ENCODE data around the gene CADM2.
"Not testable (repeated sequence)": the region's sequence is repeated elsewhere in the genome, so short reads cannot be mapped to it uniquely, and the experiment has no call there.

CADM2 gene

GRCh38 chr3:85989581-85989980 lies 1030.8 kb downstream of the CADM2 start:
- H3K4me3 Mint-ChIP-seq; H3K36me3 Mint-ChIP-seq (ENCODE audit: low read depth); H3K9me3 Mint-ChIP-seq; H3K27me3 Mint-ChIP-seq (ENCODE audit: low read depth); H3K4me1 Mint-ChIP-seq (ENCODE audit: low read depth); H3K27ac Mint-ChIP-seq: not testable (repeated sequence)

GRCh38 chr3:86029590-86029989 lies 1070.8 kb downstream of the CADM2 start:
- H3K27me3 Mint-ChIP-seq (ENCODE audit: low read depth) = no peaks in the 10 kb centered on the region
- no peaks in the 10 kb centered on the region for H3K36me3 Mint-ChIP-seq (ENCODE audit: low read depth)
- no peak overlapping the region for H3K4me3 Mint-ChIP-seq
- peaks cover 4% of the 10 kb centered on the region for H3K9me3 Mint-ChIP-seq
- H3K27ac Mint-ChIP-seq = no peak overlapping the region
- H3K4me1 Mint-ChIP-seq (ENCODE audit: low read depth) = no peaks in the 10 kb centered on the region

GRCh38 chr3:86037916-86038315 lies 1079.1 kb downstream of the CADM2 start:
- peaks cover 7% of the 10 kb centered on the region for H3K9me3 Mint-ChIP-seq
- no peaks in the 10 kb centered on the region for H3K4me1 Mint-ChIP-seq (ENCODE audit: low read depth)
- H3K36me3 Mint-ChIP-seq (ENCODE audit: low read depth) = no peaks in the 10 kb centered on the region
- H3K27ac Mint-ChIP-seq = no peak overlapping the region
- H3K4me3 Mint-ChIP-seq = no peak overlapping the region
- H3K27me3 Mint-ChIP-seq (ENCODE audit: low read depth) = no peaks in the 10 kb centered on the region

- Mint-ChIP-seq H3K4me1 (ENCODE audit: low read depth) (no peaks in the 10 kb centered on the region), H3K4me3 (no peak overlapping the region), H3K9me3 (peaks cover 8% of the 10 kb centered on the region), H3K27ac (no peak overlapping the region), H3K27me3 (ENCODE audit: low read depth) (no peaks in the 10 kb centered on the region), H3K36me3 (ENCODE audit: low read depth) (no peaks in the 10 kb centered on the region)
These were observed 1087.8 kb downstream of the CADM2 start for GRCh38 chr3:86046436-86047136.

- Mint-ChIP-seq H3K36me3 (ENCODE audit: low read depth) (no peaks in the 10 kb centered on the region), H3K4me3 (no peak overlapping the region), H3K27me3 (ENCODE audit: low read depth) (no peaks in the 10 kb centered on the region), H3K27ac (no peak overlapping the region), H3K9me3 (peaks cover 3% of the 10 kb centered on the region), H3K4me1 (ENCODE audit: low read depth) (no peaks in the 10 kb centered on the region)
These were observed 1088.4 kb downstream of the CADM2 start for GRCh38 chr3:86047161-86047560.

GRCh38 chr3:86051058-86051457 lies 1092.3 kb downstream of the CADM2 start:
- Mint-ChIP-seq H3K4me3 (no peak overlapping the region), H3K27me3 (ENCODE audit: low read depth) (no peaks in the 10 kb centered on the region)

GRCh38 chr3:86056032-86056431 lies 1097.2 kb downstream of the CADM2 start:
- Mint-ChIP-seq H3K27ac (no peak overlapping the region), H3K27me3 (ENCODE audit: low read depth) (no peaks in the 10 kb centered on the region), H3K4me1 (ENCODE audit: low read depth) (no peaks in the 10 kb centered on the region), H3K4me3 (no peak overlapping the region), H3K9me3 (peaks cover 3% of the 10 kb centered on the region), H3K36me3 (ENCODE audit: low read depth) (no peaks in the 10 kb centered on the region)

More at GRCh38 chr3:86051058-86051457, 1092.3 kb downstream of the CADM2 start:
- H3K27ac Mint-ChIP-seq = no peak overlapping the region
- H3K9me3 Mint-ChIP-seq = peaks cover 3% of the 10 kb centered on the region
- no peaks in the 10 kb centered on the region for H3K36me3 Mint-ChIP-seq (ENCODE audit: low read depth)
- H3K4me1 Mint-ChIP-seq (ENCODE audit: low read depth) = no peaks in the 10 kb centered on the region

GRCh38 chr3:86056962-86057361 lies 1098.2 kb downstream of the CADM2 start:
- H3K27me3 Mint-ChIP-seq (ENCODE audit: low read depth) = no peaks in the 10 kb centered on the region
- H3K36me3 Mint-ChIP-seq (ENCODE audit: low read depth) = no peaks in the 10 kb centered on the region
- no peak overlapping the region for H3K27ac Mint-ChIP-seq
- no peaks in the 10 kb centered on the region for H3K4me1 Mint-ChIP-seq (ENCODE audit: low read depth)
- H3K4me3 Mint-ChIP-seq = no peak overlapping the region
- H3K9me3 Mint-ChIP-seq = peaks cover 3% of the 10 kb centered on the region

- Mint-ChIP-seq H3K36me3 (ENCODE audit: low read depth) (no peaks in the 10 kb centered on the region), H3K27ac (no peak overlapping the region), H3K4me3 (no peak overlapping the region), H3K9me3 (no peaks in the 10 kb centered on the region), H3K4me1 (ENCODE audit: low read depth) (no peaks in the 10 kb centered on the region), H3K27me3 (ENCODE audit: low read depth) (no peaks in the 10 kb centered on the region)
These were observed 1115.0 kb downstream of the CADM2 start for GRCh38 chr3:86073799-86074198.

- Mint-ChIP-seq H3K27me3 (ENCODE audit: low read depth) (no peaks in the 10 kb centered on the region), H3K9me3 (peaks cover 7% of the 10 kb centered on the region), H3K36me3 (ENCODE audit: low read depth) (no peaks in the 10 kb centered on the region), H3K27ac (no peak overlapping the region), H3K4me1 (ENCODE audit: low read depth) (no peaks in the 10 kb centered on the region), H3K4me3 (no peak overlapping the region)
These were observed 1128.5 kb downstream of the CADM2 start for GRCh38 chr3:86087160-86087871.

GRCh38 chr3:86104154-86104553 lies 1145.4 kb downstream of the CADM2 start:
- Mint-ChIP-seq H3K27me3 (ENCODE audit: low read depth) (no peaks in the 10 kb centered on the region), H3K27ac (no peak overlapping the region)

GRCh38 chr3:86109434-86109833 lies 1150.6 kb downstream of the CADM2 start:
- Mint-ChIP-seq H3K9me3 (peaks cover 20% of the 10 kb centered on the region), H3K4me1 (ENCODE audit: low read depth) (no peaks in the 10 kb centered on the region), H3K4me3 (no peak overlapping the region)

More at GRCh38 chr3:86104154-86104553, 1145.4 kb downstream of the CADM2 start:
- H3K4me1 Mint-ChIP-seq (ENCODE audit: low read depth) = no peaks in the 10 kb centered on the region
- H3K9me3 Mint-ChIP-seq = peaks cover 14% of the 10 kb centered on the region
- no peak overlapping the region for H3K4me3 Mint-ChIP-seq
- no peaks in the 10 kb centered on the region for H3K36me3 Mint-ChIP-seq (ENCODE audit: low read depth)

More at GRCh38 chr3:86109434-86109833, 1150.6 kb downstream of the CADM2 start:
- no peaks in the 10 kb centered on the region for H3K27me3 Mint-ChIP-seq (ENCODE audit: low read depth)
- no peaks in the 10 kb centered on the region for H3K36me3 Mint-ChIP-seq (ENCODE audit: low read depth)
- H3K27ac Mint-ChIP-seq = no peak overlapping the region
